Gastrocnemius medialis (tissue), 4 donors: ENCODE measurements around the gene FIP1L1.

Experiments used
- CTCF ChIP-seq, 5 experiments: fragments of 450-650 bp in 3 of 5; fragments of 200-600 bp in 2 of 5; sonication (generic) in 2 of 5; IDR thresholded peaks in 4 of 5; conservative IDR thresholded peaks in 1 of 5; 1 replicate in 4 of 5; 2 replicates in 1 of 5; pipeline ENCODE4 v1.5.1; 2016 to 2019; ENCODE audit warnings: antibody characterized with exemption in 5 of 5, mild to moderate bottlenecking in 3 of 5, moderate library complexity in 3 of 5
- POLR2A ChIP-seq, 2 donors: fragments of 450-650 bp; IDR thresholded peaks; one replicate each; pipeline ENCODE4 v1.6.1; 2017; ENCODE audit warnings: antibody characterized with exemption in 2 of 2, mild to moderate bottlenecking in 2 of 2, moderate library complexity in 2 of 2

- TF ChIP-seq POLR2A (IDR thresholded peaks at IDR 0.05) (no peak), CTCF (IDR thresholded peaks at IDR 0.05 in 4 of 5, conservative IDR thresholded peaks at IDR 0.05 in 1 of 5) (no peak)
These were observed 16.0 kb upstream of the FIP1L1 start for GRCh38 chr4:53361451-53361850.
